Activated CD8-positive, alpha-beta memory T cell treated with anti-CD3 and anti-CD28 coated beads, Interleukin-2, amount 50 U/mL, for 24 hours (primary cell): ENCODE results near the gene TTLL6.

ENCODE experiments used
- DNase-seq: peaks from one replicate; pipeline ENCODE4 v3.0.0-alpha.2; 2020; ENCODE audit errors: extremely low read depth

The TTLL6 gene

DNA sequence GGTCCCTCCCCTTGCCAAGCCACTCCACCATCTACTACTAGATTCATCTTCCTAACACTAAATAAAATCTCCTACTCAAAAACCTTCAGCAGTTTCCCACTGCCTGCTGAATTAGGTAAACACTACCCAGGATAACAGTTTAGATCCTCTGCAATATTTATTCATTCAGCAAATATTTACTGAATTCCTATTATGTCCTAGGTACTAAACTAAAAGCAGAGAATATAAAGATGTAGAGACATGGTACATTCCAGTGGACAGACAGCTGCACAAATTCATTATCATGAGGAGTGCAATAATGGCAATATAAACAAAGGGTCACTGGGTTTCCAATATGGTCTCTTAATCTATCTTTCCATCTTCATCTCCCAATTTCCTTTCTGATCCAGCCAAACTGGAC, 57.7 kb downstream of the TTLL6 start:
- DNase-seq, result no peak

GRCh38 chr17:48757524-48757961, 59.5 kb downstream of the TTLL6 start:
- no peak for DNase-seq

- DNase-seq, result no peak
Measured at GRCh38 chr17:48756830-48757251, 60.2 kb downstream of the TTLL6 start.

GRCh38 chr17:48755356-48755755, 61.7 kb downstream of the TTLL6 start:
- DNase-seq, result no peak

- no peak for DNase-seq
Measured at GRCh38 chr17:48754500-48755261, 62.3 kb downstream of the TTLL6 start.

DNA sequence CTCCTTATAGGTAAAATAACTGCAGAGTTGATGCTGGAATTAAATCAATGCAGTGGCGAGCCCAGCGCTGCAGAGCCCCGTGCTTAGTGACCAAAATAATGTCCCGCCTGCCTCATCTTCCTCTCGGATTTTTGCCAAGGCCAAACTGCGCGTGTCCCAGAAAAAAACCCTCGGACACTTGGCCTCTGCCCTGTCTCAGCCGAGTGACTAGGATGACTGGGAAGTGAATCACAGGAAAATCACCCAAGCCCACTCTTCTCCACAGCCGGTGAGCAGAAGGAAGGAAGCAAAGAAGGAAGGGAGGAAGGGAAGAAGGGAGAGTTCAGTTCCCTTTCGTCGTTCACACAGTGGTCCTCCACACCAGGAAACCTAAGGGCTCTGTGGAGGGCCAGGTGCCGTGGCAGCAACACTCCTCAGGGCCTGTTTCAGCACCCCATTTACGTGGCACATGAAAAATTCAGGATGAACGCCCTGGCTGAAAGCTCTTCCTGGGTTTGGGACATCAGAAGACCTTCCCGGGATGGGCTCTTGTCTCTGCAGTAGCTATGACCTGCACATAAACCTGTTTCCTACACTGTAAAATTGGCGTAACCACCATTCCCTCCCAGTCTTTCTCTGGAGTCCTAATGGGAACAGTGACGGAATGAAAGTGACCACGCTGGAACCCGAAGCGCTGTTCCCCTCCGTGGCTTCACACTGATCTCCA, 63.1 kb downstream of the TTLL6 start:
- DNase-seq, result no peak

DNA sequence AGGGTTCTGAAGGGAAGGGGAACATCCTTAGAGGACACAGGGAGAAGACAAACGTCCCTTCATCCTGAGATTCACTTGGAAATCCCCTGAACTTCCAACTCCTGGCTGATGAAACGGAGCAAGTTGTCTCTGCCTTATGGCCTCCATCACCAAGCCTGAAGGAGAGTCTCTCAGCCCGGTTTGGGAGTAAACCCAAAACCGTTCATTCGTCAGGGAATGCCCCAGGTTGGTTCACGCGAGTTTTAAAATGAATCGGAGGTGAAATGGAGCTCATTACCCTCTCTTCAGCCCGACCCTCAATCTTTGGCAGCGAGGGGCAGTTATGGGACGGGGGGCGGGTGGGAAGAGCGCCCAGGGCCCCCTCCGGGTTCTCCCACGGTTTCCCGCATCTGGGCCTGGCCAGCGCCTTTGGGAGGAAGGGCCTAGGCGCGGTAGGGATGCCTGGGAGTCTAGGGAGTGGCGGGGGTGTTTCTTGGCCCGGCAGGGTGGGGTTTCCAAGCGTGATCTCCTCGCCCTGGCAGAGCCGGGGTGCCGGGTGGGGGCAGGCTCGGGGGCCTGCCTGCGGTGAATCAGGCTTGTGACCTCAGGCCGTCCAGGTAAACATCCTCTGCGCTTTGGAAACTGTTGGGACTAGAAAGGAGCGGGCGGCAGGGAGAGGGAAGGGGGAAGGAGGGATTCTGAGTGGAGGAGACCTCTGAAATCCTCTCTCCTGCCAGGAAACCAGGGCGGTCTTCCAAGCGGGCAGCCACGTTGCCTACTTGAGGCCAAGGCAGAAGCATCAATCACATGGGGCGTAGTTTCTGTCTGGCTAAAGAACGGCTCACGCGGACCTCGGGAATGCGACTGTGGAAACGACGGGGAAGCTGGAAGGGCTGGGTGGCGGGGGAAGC, 64.4 kb downstream of the TTLL6 start:
- no peak for DNase-seq

- DNase-seq, result no peak
Measured at GRCh38 chr17:48751733-48752398, 65.2 kb downstream of the TTLL6 start.

GRCh38 chr17:48751172-48751571, 65.9 kb downstream of the TTLL6 start:
- no peak for DNase-seq

DNA sequence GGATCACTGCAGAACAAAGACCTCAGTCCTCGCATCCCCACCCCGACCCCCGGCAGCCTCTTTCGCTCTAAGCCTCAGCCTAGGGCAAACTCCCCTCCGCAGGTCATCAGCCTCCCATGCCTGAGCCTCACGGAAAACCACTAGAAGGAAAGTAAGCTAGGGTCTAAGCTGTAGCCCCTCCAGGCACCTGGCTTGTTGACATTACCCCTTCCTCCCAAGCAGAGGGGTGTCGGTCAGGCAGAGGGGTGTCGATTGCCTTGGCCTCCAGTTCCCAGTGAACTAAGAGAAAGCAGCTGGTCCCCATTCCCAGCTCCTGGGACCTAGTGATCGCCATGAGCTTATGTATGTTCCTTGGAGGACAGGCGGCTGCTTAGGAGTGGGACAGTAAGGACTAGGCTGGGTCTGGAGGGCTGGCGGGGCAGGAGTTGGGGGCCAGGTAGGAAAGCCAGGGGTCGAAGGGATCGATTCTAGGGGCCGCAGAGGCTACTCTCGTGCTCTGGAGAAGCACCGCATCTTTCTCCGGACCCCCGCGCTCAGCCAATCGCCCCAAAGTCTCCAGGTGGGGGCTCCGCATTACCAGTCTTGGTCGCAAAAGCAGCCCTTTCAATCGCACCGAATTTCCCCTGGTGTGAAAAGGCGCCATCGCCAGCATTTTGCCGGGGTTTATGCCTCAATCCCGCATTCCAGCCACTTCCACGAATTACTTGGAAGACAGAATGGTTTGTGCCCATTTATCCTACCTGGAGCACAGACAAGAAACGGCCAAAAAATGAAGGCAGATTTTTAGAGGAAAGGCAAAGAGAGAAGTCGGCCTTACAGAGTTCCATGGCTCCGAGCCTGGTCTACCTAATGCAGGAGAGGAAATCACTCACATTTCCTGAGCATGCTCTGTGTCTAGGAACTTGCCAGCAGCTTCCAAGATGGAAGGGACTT, 67.1 kb downstream of the TTLL6 start:
- no peak for DNase-seq

- DNase-seq, result no peak
Measured at GRCh38 chr17:48748718-48749566, 68.1 kb downstream of the TTLL6 start.

- DNase-seq, result no peak
Measured at GRCh38 chr17:48747445-48748363, 69.3 kb downstream of the TTLL6 start.

GRCh38 chr17:48746916-48747444, 70.0 kb downstream of the TTLL6 start:
- no peak for DNase-seq

DNA sequence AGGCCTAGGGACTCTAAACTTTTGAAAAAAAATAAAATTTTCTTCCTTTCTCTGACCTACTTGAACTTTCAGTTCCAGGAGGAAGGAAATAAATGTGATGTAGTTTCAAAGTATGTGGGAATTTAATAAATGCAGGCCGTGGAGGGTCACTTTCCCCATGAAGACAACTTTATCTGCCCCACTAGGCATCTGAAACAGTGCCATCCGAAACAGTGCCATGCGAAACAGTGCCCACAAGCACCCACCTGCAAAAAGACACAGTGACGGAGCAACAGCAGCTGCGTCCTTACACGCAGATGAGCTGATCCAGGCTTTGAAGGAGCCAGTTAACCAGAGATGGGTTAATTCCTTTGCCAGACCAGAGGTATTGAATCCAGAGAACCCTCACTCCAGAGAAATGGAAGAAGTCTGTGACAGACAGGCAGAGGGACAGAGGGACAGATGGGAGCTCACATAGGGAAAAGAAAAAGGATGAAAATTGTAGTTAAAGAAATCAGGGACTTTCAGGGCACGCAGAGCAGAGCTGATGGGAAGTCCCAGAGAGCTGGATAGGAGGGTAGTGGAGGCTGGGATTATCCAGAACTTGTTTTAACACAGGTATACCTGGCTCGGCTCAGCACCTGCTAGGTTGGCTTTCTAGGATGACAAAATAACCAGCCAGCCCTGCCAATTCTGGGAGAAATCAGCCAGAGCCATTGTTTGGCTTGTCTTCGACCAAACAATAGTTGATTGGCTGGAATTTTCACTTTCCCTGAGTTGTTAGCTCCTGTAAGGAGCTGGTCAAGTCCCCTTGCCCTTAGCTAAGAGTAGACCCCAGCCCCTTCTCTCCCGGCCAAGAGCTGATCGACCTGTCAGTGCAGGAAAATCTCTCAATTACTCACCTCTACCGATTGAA, 71.4 kb downstream of the TTLL6 start:
- no peak for DNase-seq

GRCh38 chr17:48740537-48740936, 76.5 kb downstream of the TTLL6 start:
- no peak for DNase-seq

DNA sequence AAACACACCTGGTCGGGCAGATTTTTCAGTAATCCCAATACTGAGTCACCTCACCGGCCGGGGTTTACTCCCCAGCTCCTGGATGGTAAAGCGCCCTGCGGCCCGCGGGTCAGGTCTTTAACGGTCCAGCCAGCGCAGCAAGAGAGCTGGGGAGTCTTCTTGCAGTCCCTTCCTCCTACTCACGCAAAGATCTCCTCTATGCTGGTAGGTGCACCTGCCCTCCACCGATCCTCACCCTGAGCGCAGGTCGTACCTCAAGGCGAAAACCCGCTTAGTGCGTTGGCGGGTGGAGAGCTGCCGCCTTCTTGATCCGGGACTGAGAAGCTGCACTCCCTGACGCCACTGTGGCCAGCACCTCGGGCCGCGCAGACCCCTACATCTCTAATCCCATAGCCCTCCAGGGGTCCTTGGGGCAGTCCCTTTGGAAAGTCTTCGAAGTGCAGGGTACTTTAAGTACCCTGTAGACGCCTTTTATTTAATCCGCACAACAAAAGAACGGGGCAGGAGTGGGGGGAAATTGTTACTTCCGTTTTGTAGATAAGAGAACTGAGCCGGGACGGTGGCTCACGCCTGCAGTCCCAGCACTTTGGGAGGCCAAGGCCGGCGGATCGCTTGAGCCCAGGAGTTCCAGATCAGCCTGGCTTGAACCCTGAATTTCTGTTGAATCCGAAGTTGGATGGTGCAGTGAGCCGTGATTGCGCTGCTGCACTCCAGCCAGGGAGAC, 78.1 kb downstream of the TTLL6 start:
- no peak for DNase-seq

- no peak for DNase-seq
Measured at GRCh38 chr17:48738424-48738802, 78.6 kb downstream of the TTLL6 start.
